HepG2 (cell line): Measurements from ENCODE around the gene COQ10B. TPM values are rescaled to one million over a fixed set of nuclear protein-coding genes. Genes with fewer than 3 reads are reported as not detected.

ENCODE experiments used
- MAZ ChIP-seq, 2 experiments: sonication (generic) in 1 of 2; formaldehyde crosslinking in 1 of 2; IDR thresholded peaks; 2 replicates each; pipeline versions ENCODE4 v1.5.0 to v1.6.1; 2012 to 2020; ENCODE audit warnings: low read depth in 2 of 2, mild to moderate bottlenecking in 2 of 2, borderline replicate concordance in 1 of 2, improper control_type of control experiment in 1 of 2, low read length in 1 of 2, missing genetic modification reagents in 1 of 2, moderate library complexity in 1 of 2
- NFIC ChIP-seq: IDR thresholded peaks from 2 replicates; pipeline ENCODE4 v1.6.1; 2012; ENCODE audit warnings: mild to moderate bottlenecking, low read length, inconsistent platforms
- SP140L ChIP-seq: sonication (generic); formaldehyde crosslinking; IDR thresholded peaks from 2 replicates; pipeline ENCODE4 v1.4.0; 2020; ENCODE audit warnings: missing genetic modification reagents, borderline replicate concordance
- SP4 ChIP-seq: sonication (generic); formaldehyde crosslinking; IDR thresholded peaks from 2 replicates; pipeline ENCODE4 v1.8.1; 2023; ENCODE audit warnings: mild to moderate bottlenecking, missing genetic modification reagents
- SPEN ChIP-seq: sonication (generic); formaldehyde crosslinking; IDR thresholded peaks from 2 replicates; pipeline ENCODE4 v1.5.1; 2020; ENCODE audit warnings: low read depth, mild to moderate bottlenecking, missing genetic modification reagents
- TBX2 ChIP-seq: sonication (generic); formaldehyde crosslinking; IDR thresholded peaks from 2 replicates; pipeline ENCODE4 v1.5.0; 2020; ENCODE audit warnings: missing genetic modification reagents, mild to moderate bottlenecking, borderline replicate concordance
- ZC3H13 ChIP-seq: sonication (generic); formaldehyde crosslinking; IDR thresholded peaks from 2 replicates; pipeline ENCODE4 v1.8.1; 2023; ENCODE audit warnings: mild to moderate bottlenecking, missing genetic modification reagents, moderate library complexity
- polyA plus RNA-seq, 8 experiments: library from polyadenylated mRNA; depleted of rRNA in 3 of 8; stranded (reverse) in 7 of 8; unstranded in 1 of 8; fragments of >200 nt; fragmentation: Illumina TruSeq in 4 of 8; extraction: Trizol in 4 of 8; gene quantifications; 2 replicates each; pipeline versions ENCODE4 v1.2.1 to v1.2.3, GENCODE V29; 2011 to 2016; ENCODE audit warnings: low read depth in 4 of 8, missing spikeins in 1 of 8, mixed read lengths in 1 of 8; ENCODE audit not compliant: insufficient read depth in 1 of 8
- total RNA-seq, 5 experiments: library from RNA; depleted of rRNA; stranded (reverse); fragments of >200 nt; fragmentation: Illumina TruSeq; extraction: Trizol; gene quantifications; 2 replicates each; pipeline ENCODE4 v1.2.3, GENCODE V29; 2016; ENCODE audit warnings: low read depth in 1 of 5
- TF ChIP-seq, protein P1 (sequence below): sonication (generic); formaldehyde crosslinking; IDR thresholded peaks from 2 replicates; pipeline ENCODE4; 2020; ENCODE audit warnings: missing genetic modification reagents, mild to moderate bottlenecking, borderline replicate concordance
- TF ChIP-seq, protein P2 (sequence below): IDR thresholded peaks from 2 replicates; pipeline ENCODE4 v1.6.1; 2016; ENCODE audit warnings: missing compliant biosample characterization, missing genetic modification reagents, borderline replicate concordance
- TF ChIP-seq, protein P3 (sequence below): sonication (generic); formaldehyde crosslinking; IDR thresholded peaks from 2 replicates; pipeline ENCODE4 v1.8.0; 2022; ENCODE audit warnings: missing genetic modification reagents, mild to moderate bottlenecking, moderate library complexity, borderline replicate concordance
- TF ChIP-seq, protein P4 (sequence below): sonication (generic); formaldehyde crosslinking; IDR thresholded peaks from 2 replicates; pipeline ENCODE4 v1.5.1; 2020; ENCODE audit warnings: mild to moderate bottlenecking, moderate library complexity, missing genetic modification reagents

The COQ10B gene
- total and polyA plus RNA-seq, 2 of the 13 experiments (the other 11 are each of a cell fraction or from before 2014, with no cell fraction given), result 4.6 to 34.9 TPM

DNA sequence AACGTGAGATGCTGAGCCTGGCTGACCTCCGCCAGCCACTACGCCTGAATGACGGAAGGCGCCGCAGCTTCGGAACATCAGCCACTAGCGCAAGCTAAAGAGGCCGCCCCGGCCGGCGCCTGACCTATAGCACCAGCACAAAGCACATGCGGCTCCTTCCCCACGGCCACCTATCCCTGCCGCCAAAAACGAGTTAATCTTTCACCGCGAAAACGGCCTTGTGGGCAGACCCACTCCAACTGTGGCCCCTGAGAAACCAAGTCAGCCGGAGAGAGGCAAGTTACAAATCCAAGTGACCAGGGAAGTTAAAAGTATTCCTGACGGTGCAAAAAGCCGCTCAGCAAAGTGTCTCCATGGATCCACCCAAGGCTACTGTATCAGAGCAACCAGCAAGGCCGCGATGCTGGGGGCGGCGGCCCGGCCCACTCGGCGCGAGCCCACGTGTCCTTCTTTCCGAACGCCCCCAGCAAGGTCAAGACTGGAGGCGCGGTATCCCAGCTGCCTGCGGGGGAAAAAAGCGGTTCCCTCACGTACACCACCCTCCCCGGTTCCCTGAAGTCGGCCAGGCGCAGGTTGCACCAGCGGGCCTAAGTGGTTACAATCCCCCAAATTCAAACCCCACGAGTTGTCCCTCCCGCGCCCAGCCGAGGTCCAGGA, 45.7 kb downstream of the COQ10B start (continued):
- TF ChIP-seq, protein P1, sequence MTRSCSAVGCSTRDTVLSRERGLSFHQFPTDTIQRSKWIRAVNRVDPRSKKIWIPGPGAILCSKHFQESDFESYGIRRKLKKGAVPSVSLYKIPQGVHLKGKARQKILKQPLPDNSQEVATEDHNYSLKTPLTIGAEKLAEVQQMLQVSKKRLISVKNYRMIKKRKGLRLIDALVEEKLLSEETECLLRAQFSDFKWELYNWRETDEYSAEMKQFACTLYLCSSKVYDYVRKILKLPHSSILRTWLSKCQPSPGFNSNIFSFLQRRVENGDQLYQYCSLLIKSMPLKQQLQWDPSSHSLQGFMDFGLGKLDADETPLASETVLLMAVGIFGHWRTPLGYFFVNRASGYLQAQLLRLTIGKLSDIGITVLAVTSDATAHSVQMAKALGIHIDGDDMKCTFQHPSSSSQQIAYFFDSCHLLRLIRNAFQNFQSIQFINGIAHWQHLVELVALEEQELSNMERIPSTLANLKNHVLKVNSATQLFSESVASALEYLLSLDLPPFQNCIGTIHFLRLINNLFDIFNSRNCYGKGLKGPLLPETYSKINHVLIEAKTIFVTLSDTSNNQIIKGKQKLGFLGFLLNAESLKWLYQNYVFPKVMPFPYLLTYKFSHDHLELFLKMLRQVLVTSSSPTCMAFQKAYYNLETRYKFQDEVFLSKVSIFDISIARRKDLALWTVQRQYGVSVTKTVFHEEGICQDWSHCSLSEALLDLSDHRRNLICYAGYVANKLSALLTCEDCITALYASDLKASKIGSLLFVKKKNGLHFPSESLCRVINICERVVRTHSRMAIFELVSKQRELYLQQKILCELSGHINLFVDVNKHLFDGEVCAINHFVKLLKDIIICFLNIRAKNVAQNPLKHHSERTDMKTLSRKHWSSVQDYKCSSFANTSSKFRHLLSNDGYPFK, result peak; percentile 4; the same call in 1 of the 2 replicates
- TF ChIP-seq, protein P2, sequence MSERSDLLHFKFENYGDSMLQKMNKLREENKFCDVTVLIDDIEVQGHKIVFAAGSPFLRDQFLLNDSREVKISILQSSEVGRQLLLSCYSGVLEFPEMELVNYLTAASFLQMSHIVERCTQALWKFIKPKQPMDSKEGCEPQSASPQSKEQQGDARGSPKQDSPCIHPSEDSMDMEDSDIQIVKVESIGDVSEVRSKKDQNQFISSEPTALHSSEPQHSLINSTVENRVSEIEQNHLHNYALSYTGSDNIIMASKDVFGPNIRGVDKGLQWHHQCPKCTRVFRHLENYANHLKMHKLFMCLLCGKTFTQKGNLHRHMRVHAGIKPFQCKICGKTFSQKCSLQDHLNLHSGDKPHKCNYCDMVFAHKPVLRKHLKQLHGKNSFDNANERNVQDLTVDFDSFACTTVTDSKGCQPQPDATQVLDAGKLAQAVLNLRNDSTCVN (CRISPR knock-in tag), result no peak
- TF ChIP-seq ZC3H13 (CRISPR knock-in tag), result no peak
- no peak for TF ChIP-seq TBX2 (CRISPR knock-in tag)
- TF ChIP-seq, protein P3, sequence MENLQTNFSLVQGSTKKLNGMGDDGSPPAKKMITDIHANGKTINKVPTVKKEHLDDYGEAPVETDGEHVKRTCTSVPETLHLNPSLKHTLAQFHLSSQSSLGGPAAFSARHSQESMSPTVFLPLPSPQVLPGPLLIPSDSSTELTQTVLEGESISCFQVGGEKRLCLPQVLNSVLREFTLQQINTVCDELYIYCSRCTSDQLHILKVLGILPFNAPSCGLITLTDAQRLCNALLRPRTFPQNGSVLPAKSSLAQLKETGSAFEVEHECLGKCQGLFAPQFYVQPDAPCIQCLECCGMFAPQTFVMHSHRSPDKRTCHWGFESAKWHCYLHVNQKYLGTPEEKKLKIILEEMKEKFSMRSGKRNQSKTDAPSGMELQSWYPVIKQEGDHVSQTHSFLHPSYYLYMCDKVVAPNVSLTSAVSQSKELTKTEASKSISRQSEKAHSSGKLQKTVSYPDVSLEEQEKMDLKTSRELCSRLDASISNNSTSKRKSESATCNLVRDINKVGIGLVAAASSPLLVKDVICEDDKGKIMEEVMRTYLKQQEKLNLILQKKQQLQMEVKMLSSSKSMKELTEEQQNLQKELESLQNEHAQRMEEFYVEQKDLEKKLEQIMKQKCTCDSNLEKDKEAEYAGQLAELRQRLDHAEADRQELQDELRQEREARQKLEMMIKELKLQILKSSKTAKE (CRISPR knock-in tag), result no peak
- TF ChIP-seq SPEN (CRISPR knock-in tag), result no peak
- TF ChIP-seq NFIC, result peak; percentile 11; the same call in 1 of the 2 replicates
- no peak for TF ChIP-seq MAZ (IDR thresholded peaks at IDR 0.05; ENCODE audit: borderline replicate concordance, low read depth, low read length)
- no peak for TF ChIP-seq MAZ (CRISPR knock-in tag; IDR thresholded peaks at IDR 0.05; ENCODE audit: low read depth)
- no peak for TF ChIP-seq SP140L (CRISPR knock-in tag)
- TF ChIP-seq, protein P4, sequence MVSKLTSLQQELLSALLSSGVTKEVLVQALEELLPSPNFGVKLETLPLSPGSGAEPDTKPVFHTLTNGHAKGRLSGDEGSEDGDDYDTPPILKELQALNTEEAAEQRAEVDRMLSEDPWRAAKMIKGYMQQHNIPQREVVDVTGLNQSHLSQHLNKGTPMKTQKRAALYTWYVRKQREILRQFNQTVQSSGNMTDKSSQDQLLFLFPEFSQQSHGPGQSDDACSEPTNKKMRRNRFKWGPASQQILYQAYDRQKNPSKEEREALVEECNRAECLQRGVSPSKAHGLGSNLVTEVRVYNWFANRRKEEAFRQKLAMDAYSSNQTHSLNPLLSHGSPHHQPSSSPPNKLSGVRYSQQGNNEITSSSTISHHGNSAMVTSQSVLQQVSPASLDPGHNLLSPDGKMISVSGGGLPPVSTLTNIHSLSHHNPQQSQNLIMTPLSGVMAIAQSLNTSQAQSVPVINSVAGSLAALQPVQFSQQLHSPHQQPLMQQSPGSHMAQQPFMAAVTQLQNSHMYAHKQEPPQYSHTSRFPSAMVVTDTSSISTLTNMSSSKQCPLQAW (CRISPR knock-in tag), result peak; percentile 50; the same call in 1 of the 2 replicates
- peak; percentile 70; the same call in 1 of the 2 replicates for TF ChIP-seq SP4 (CRISPR knock-in tag)
